Measurements from ENCODE around the gene SHROOM1.
"Not testable (repeated sequence)": the region's sequence is repeated elsewhere in the genome, so short reads cannot be mapped to it uniquely, and the experiment has no call there.

The SHROOM1 gene

GRCh38 chr5:132866342-132867045, 36.0 kb upstream of the SHROOM1 start, which contains the start of the genes GDF9 and UQCRQ:
Gene GDF9, minus strand, starts transcription at chr5:132866469. Its CDS starts 1,936 bp downstream, at chr5:132864533.
Gene UQCRQ, plus strand, starts transcription at chr5:132866642. Its CDS starts 240 bp downstream, at chr5:132866882.
- FAIRE-seq, result peak; percentile 83
- DNase-seq (ENCODE audit: insufficient read length, low spot score), result peak; percentile 94
- TF ChIP-seq POLR2A (IDR thresholded peaks at IDR 0.05; ENCODE audit: low read depth, low read length), result peak; percentile 94

GRCh38 chr5:132865668-132866341, 35.4 kb upstream of the SHROOM1 start:
- FAIRE-seq, result no peak
- no peak for TF ChIP-seq POLR2A (IDR thresholded peaks at IDR 0.05; ENCODE audit: low read depth, low read length)
- DNase-seq (ENCODE audit: insufficient read length, low spot score), result no peak

- FAIRE-seq (no peak), DNase-seq (ENCODE audit: insufficient read length, low spot score) (no peak)
- no peak for TF ChIP-seq POLR2A (IDR thresholded peaks at IDR 0.05; ENCODE audit: low read depth, low read length)
Measured at GRCh38 chr5:132860742-132861141, 30.3 kb upstream of the SHROOM1 start.

GRCh38 chr5:132859889-132860437, 29.5 kb upstream of the SHROOM1 start:
- no peak for TF ChIP-seq POLR2A (IDR thresholded peaks at IDR 0.05; ENCODE audit: low read depth, low read length)
- DNase-seq (ENCODE audit: insufficient read length, low spot score) (no peak), FAIRE-seq (peak; percentile 20)

GRCh38 chr5:132856011-132856410, 25.6 kb upstream of the SHROOM1 start:
- no peak for FAIRE-seq
- TF ChIP-seq POLR2A (IDR thresholded peaks at IDR 0.05; ENCODE audit: low read depth, low read length), result no peak

GRCh38 chr5:132854992-132855391, 24.5 kb upstream of the SHROOM1 start:
- DNase-seq (ENCODE audit: insufficient read length, low spot score); FAIRE-seq: not testable (repeated sequence)

More at GRCh38 chr5:132856011-132856410, 25.6 kb upstream of the SHROOM1 start:
- DNase-seq (ENCODE audit: insufficient read length, low spot score), result no peak

- DNase-seq (ENCODE audit: insufficient read length, low spot score) (no peak), FAIRE-seq (no peak)
- TF ChIP-seq POLR2A (IDR thresholded peaks at IDR 0.05; ENCODE audit: low read depth, low read length), result no peak
Measured at GRCh38 chr5:132854301-132854700, 23.9 kb upstream of the SHROOM1 start.

- FAIRE-seq, result no peak
- no peak for DNase-seq (ENCODE audit: insufficient read length, low spot score)
- no peak for TF ChIP-seq POLR2A (IDR thresholded peaks at IDR 0.05; ENCODE audit: low read depth, low read length)
Measured at GRCh38 chr5:132853790-132854189, 23.3 kb upstream of the SHROOM1 start.

GRCh38 chr5:132853323-132853722, 22.9 kb upstream of the SHROOM1 start:
- TF ChIP-seq POLR2A (IDR thresholded peaks at IDR 0.05; ENCODE audit: low read depth, low read length), result no peak
- FAIRE-seq (no peak), DNase-seq (ENCODE audit: insufficient read length, low spot score) (no peak)

- TF ChIP-seq POLR2A (IDR thresholded peaks at IDR 0.05; ENCODE audit: low read depth, low read length), result no peak
- no peak for FAIRE-seq
- no peak for DNase-seq (ENCODE audit: insufficient read length, low spot score)
Measured at GRCh38 chr5:132850066-132850465, 19.6 kb upstream of the SHROOM1 start.

GRCh38 chr5:132849347-132849746, 18.9 kb upstream of the SHROOM1 start:
- TF ChIP-seq POLR2A (IDR thresholded peaks at IDR 0.05; ENCODE audit: low read depth, low read length), result no peak
- FAIRE-seq (no peak), DNase-seq (ENCODE audit: insufficient read length, low spot score) (no peak)

GRCh38 chr5:132848270-132848669, 17.8 kb upstream of the SHROOM1 start:
- TF ChIP-seq POLR2A (IDR thresholded peaks at IDR 0.05; ENCODE audit: low read depth, low read length), result no peak
- FAIRE-seq (no peak), DNase-seq (ENCODE audit: insufficient read length, low spot score) (no peak)

- no peak for FAIRE-seq
- DNase-seq (ENCODE audit: insufficient read length, low spot score), result no peak
- no peak for TF ChIP-seq POLR2A (IDR thresholded peaks at IDR 0.05; ENCODE audit: low read depth, low read length)
Measured at GRCh38 chr5:132841305-132841704, 10.9 kb upstream of the SHROOM1 start.

- TF ChIP-seq POLR2A (IDR thresholded peaks at IDR 0.05; ENCODE audit: low read depth, low read length), result no peak
- FAIRE-seq (no peak), DNase-seq (ENCODE audit: insufficient read length, low spot score) (no peak)
Measured at GRCh38 chr5:132840896-132841295, 10.4 kb upstream of the SHROOM1 start.

- DNase-seq (ENCODE audit: insufficient read length, low spot score) (no peak), FAIRE-seq (no peak)
- TF ChIP-seq POLR2A (IDR thresholded peaks at IDR 0.05; ENCODE audit: low read depth, low read length), result no peak
Measured at GRCh38 chr5:132840313-132840712, 9.9 kb upstream of the SHROOM1 start.
